Lower lobe of right lung (tissue), 2 donors: Measurements from ENCODE around the gene SPO11. TPM values are rescaled to one million over a fixed set of nuclear protein-coding genes. Genes with fewer than 3 reads are reported as not detected.

Experiments
- ATAC-seq, 2 donors: fragments of 200-7000 bp; cut with Tn5 transposase; one replicate each; pipeline ENCODE4 v1.9.1; 2020 to 2022; ENCODE audit warnings: mild to moderate bottlenecking in 2 of 2, moderate library complexity in 2 of 2
- DNase-seq: peaks from one replicate; pipeline ENCODE4 v3.0.0-alpha.2; 2020
- H3K27ac ChIP-seq: fragments of 200-600 bp; one replicate; pipeline ENCODE4 v1.8.0; 2022
- H3K27me3 ChIP-seq: fragments of 200-600 bp; one replicate; pipeline ENCODE4 v1.8.0; 2022; ENCODE audit warnings: low read depth
- H3K36me3 ChIP-seq: fragments of 200-600 bp; one replicate; pipeline ENCODE4 v1.8.0; 2022; ENCODE audit warnings: mild to moderate bottlenecking
- H3K4me1 ChIP-seq: fragments of 200-600 bp; one replicate; pipeline ENCODE4 v1.8.0; 2022
- H3K4me3 ChIP-seq: fragments of 200-600 bp; one replicate; pipeline ENCODE4 v1.8.0; 2022; ENCODE audit warnings: mild to moderate bottlenecking
- H3K9me3 ChIP-seq: fragments of 200-600 bp; one replicate; pipeline ENCODE4 v1.8.0; 2022
- intact Hi-C: fragments of 100-400 bp; cut with DNase I; formaldehyde crosslinking; loops from one replicate; pipeline ENCODE4 v1.11.0; 2022
- long read RNA-seq: library from polyadenylated mRNA; unstranded; transcript quantifications from one replicate; pipeline ENCODE4 v2.0.0, GENCODE V29; 2021
- total RNA-seq: library from RNA; stranded (reverse); fragmentation: NEBNext Ultra II Directional; extraction: Animal tissue kit (Norgen Biotek cat#: 25700); gene quantifications from one replicate; pipeline ENCODE4 v1.2.1, GENCODE V29; 2021
- TF ChIP-seq, protein P1 (sequence below): fragments of 200-600 bp; IDR thresholded peaks from one replicate; pipeline ENCODE4 v1.8.0; 2022; ENCODE audit warnings: antibody characterized with exemption, mild to moderate bottlenecking
- donor health status: DM: no; HTN: yes; CAD: no; lungs with severe emphysema.

SPO11 gene, protein sequence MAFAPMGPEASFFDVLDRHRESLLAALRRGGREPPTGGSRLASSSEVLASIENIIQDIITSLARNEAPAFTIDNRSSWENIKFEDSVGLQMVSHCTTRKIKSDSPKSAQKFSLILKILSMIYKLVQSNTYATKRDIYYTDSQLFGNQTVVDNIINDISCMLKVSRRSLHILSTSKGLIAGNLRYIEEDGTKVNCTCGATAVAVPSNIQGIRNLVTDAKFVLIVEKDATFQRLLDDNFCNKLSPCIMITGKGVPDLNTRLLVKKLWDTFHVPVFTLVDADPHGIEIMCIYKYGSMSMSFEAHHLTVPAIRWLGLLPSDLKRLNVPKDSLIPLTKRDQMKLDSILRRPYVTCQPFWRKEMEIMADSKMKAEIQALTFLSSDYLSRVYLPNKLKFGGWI
- not detected for total RNA-seq
- long read RNA-seq = 0 reads

DNA sequence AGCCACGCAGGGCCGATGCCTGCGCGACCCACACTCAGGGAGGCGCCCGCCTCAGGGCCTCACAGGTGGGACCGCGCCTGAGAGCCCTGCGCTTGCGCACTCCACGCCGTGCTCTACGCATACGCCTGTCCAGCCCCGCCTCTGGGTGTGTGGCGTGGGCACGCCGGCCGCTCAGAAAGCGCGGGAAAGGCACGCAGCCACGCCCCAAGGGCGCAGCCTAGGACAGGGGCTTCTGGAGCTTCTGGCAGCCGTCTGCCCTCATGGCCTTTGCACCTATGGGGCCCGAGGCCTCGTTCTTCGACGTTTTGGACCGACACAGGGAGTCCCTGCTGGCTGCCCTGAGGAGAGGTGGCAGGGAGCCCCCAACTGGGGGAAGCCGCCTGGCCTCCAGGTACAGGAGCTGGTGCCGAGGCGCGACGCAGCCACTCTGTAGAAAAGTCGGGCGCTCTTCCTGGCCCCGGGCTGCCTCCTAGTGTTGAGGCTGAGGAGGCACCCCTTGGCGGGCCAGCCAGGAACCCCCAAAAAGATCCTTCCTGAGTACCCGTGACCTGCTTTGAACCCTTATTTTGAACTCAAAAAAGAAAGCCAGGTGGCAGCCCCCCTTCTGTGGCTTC lies at the start of gene SPO11:
TSS of gene SPO11 (plus strand) at position 196 of the 614 bp plus-strand sequence. CDS start at position 261, 65 bp downstream.
- Histone ChIP-seq H3K27ac (no peak within 1 kb of the TSS), H3K4me3 (no peak within 1 kb of the TSS), H3K36me3 (no peaks in the 10 kb centered on the region), H3K9me3 (no peaks in the 10 kb centered on the region), H3K4me1 (no peaks in the 10 kb centered on the region), H3K27me3 (peaks cover 42% of the 10 kb centered on the region)
- intact Hi-C loops = no loop called here
- TF ChIP-seq, protein P1, sequence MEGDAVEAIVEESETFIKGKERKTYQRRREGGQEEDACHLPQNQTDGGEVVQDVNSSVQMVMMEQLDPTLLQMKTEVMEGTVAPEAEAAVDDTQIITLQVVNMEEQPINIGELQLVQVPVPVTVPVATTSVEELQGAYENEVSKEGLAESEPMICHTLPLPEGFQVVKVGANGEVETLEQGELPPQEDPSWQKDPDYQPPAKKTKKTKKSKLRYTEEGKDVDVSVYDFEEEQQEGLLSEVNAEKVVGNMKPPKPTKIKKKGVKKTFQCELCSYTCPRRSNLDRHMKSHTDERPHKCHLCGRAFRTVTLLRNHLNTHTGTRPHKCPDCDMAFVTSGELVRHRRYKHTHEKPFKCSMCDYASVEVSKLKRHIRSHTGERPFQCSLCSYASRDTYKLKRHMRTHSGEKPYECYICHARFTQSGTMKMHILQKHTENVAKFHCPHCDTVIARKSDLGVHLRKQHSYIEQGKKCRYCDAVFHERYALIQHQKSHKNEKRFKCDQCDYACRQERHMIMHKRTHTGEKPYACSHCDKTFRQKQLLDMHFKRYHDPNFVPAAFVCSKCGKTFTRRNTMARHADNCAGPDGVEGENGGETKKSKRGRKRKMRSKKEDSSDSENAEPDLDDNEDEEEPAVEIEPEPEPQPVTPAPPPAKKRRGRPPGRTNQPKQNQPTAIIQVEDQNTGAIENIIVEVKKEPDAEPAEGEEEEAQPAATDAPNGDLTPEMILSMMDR = no peak
- DNase-seq (no peak), ATAC-seq (peak; percentile 18 to 56)

DNA sequence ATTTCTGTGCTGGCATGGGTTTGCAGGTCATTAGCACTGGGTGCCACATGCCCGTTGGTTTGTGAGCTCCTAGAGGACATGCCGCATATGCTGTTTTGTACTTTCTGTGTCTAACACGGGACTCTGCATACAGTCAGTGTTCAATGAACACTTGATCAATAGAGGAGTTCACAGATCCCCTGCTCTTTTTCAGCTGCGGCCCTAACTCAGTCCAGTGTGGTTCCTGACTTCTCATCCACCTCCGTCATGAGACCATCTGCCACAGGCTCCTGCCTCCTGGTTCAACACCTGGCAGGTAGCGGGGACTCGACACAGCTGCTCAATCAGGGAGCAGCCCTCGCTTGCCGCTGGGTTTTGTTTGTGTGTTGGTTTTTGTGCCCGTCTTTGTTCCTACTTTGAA lies 49.4 kb upstream of the SPO11 start:
- no peak overlapping the region for H3K27ac ChIP-seq
- TF ChIP-seq, protein P1 = no peak
- peaks cover 21% of the 10 kb centered on the region for H3K27me3 ChIP-seq

DNA sequence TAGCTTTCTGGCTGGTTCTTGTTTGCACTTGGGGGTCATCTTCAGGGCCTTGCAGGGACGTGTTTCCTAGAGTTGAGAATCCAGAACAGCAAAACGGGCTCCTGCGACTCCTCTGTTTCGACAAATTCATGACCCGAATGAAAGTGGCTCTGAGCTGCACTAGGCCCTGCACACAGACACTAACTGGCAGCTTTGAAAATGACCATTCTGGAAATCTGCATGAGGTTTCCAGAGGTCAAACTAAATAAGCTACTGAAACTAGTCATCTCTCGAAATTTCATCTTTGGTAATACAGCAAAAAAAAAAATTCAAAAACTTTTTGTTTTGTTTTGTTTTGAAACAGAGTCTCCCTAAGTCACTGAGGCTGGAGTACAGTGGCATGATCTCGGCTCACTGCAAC lies 47.7 kb upstream of the SPO11 start:
- intact Hi-C loops = no loop called here
- TF ChIP-seq, protein P1 = no peak
- Histone ChIP-seq H3K36me3 (no peaks in the 10 kb centered on the region), H3K27me3 (peaks cover 23% of the 10 kb centered on the region), H3K4me3 (no peak overlapping the region), H3K9me3 (no peaks in the 10 kb centered on the region), H3K4me1 (no peaks in the 10 kb centered on the region), H3K27ac (no peak overlapping the region)
- DNase-seq (no peak), ATAC-seq (no peak)

More for the DNA sequence above, 49.4 kb upstream of the SPO11 start:
- no peak overlapping the region for H3K4me3 ChIP-seq
- H3K4me1 ChIP-seq = no peaks in the 10 kb centered on the region
- H3K36me3 ChIP-seq = no peaks in the 10 kb centered on the region
- intact Hi-C loops = no loop called here
- no peaks in the 10 kb centered on the region for H3K9me3 ChIP-seq
- no peak for DNase-seq
- no peak for ATAC-seq

DNA sequence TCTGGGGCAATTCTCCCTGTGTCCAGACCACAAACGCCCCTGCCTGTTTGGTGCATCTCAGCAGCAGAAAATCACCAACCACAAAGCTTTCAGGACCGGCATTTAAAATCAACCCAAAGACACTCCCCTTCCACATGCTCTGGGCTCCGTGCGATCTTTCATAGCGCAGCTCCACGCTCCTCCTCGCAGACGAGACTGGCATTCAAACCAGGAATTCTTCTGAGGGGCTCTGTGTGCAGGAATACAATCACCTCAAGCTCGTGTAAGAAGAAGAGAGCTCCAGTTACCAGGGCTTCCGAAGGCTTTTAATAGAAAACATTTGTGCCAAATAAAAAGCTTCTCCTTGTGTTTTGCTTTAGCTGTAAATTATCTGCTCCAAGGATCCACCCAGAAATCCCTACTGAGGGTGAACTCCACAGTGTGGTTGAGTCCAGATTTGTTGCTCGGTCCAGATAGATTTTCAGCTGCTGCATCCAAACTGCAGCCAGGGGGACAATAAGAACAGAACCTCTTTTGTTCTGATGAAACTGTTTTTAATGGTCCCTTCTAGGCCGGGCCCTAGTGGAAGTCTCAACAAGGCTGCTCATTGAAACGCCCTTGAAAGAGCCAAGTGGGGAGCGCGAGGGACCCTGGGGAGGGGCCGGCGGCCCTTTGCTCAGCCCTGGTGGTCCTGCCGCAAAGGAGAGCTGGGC lies 46.8 kb upstream of the SPO11 start:
- intact Hi-C loops = no loop called here
- Histone ChIP-seq H3K27ac (no peak overlapping the region), H3K4me1 (peaks cover 4% of the 10 kb centered on the region), H3K4me3 (no peak overlapping the region), H3K27me3 (peaks cover 27% of the 10 kb centered on the region), H3K9me3 (no peaks in the 10 kb centered on the region), H3K36me3 (no peaks in the 10 kb centered on the region)
- ATAC-seq = no peak
- no peak for DNase-seq
- TF ChIP-seq, protein P1 = no peak

DNA sequence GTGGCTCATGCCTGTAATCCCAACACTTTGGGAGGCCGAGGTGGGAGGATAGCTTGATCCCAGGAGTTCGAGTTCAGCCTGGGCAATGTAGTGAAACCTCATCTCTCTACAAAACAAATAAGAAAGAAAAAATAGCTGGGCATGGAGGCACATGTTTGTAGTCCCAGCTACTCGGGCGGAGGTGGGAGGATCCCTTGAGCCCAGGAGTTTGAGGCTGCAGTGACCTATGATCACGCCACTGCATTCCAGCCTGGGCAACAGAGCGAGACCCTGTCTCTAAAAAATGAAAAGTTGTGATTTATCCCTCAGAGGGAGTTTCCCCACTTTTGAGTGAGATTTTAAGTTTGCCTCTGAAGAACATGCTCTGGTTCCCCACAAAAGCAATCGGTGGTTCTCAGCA lies 45.7 kb upstream of the SPO11 start:
- Histone ChIP-seq H3K36me3 (no peaks in the 10 kb centered on the region), H3K27me3 (peaks cover 37% of the 10 kb centered on the region), H3K9me3 (no peaks in the 10 kb centered on the region), H3K4me3 (no peak overlapping the region), H3K4me1 (peaks cover 5% of the 10 kb centered on the region), H3K27ac (no peak overlapping the region)
- TF ChIP-seq, protein P1 = no peak
- intact Hi-C loops = no loop called here
- no peak for ATAC-seq
- DNase-seq = no peak
